Right kidney (tissue), 9 donors: ENCODE results near the gene GAGE12E.
"Not testable (repeated sequence)": the region's sequence is repeated elsewhere in the genome, so short reads cannot be mapped to it uniquely, and the experiment has no call there.

Source experiments
- DNase-seq: peaks from one replicate; pipeline ENCODE4 v3.0.0-alpha.2; 2016
- long read RNA-seq, 8 donors: transcript quantifications; one replicate each; lab custom pipeline, GENCODE V29; 2026

Gene GAGE12E
- long read RNA-seq, donor 1: 0 reads
- long read RNA-seq, donor 2: 0 reads
- long read RNA-seq, donor 3: 0 reads
- long read RNA-seq, donor 4: 0 reads
- long read RNA-seq, donor 5: 0 reads
- long read RNA-seq, donor 6: 0 reads
- long read RNA-seq, donor 7: 0 reads
- long read RNA-seq, donor 8: 0 reads

DNA sequence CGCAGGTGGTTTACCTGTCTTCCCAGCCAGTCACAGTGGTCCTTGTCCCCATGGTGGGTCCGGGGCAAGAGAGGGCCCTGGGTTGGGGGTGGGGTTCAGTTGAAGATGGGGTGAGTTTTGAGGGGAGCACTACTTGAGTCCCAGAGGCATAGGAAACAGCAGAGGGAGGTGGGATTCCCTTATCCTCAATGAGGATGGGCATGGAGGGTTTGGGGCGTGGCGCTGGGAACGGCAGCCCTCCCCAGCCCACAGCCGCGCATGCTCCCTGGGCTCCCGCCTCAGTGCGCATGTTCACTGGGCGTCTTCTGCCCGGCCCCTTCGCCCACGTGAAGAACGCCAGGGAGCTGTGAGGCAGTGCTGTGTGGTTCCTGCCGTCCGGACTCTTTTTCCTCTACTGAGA, at the start of gene GAGE12E:
Gene GAGE12E, plus strand, starts transcription at position 301 of the 400 bp plus-strand sequence. CDS start 1,155 bp downstream, outside the sequence.
- not testable (repeated sequence) for DNase-seq

- DNase-seq: not testable (repeated sequence)
Measured at GRCh38 chrX:49531877-49532276, 19.2 kb upstream of the GAGE12E start, which contains the start of gene GAGE12C. TSS of gene GAGE12C (plus strand) at chrX:49532177. CDS start at chrX:49533332, 1,155 bp downstream.

DNA sequence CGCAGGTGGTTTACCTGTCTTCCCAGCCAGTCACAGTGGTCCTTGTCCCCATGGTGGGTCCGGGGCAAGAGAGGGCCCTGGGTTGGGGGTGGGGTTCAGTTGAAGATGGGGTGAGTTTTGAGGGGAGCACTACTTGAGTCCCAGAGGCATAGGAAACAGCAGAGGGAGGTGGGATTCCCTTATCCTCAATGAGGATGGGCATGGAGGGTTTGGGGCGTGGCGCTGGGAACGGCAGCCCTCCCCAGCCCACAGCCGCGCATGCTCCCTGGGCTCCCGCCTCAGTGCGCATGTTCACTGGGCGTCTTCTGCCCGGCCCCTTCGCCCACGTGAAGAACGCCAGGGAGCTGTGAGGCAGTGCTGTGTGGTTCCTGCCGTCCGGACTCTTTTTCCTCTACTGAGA, 9.7 kb upstream of the GAGE12E start, which contains the start of gene GAGE12D:
Gene GAGE12D, plus strand, starts transcription at position 301 of the 400 bp plus-strand sequence. CDS start 1,155 bp downstream, outside the sequence.
- DNase-seq: not testable (repeated sequence)

DNA sequence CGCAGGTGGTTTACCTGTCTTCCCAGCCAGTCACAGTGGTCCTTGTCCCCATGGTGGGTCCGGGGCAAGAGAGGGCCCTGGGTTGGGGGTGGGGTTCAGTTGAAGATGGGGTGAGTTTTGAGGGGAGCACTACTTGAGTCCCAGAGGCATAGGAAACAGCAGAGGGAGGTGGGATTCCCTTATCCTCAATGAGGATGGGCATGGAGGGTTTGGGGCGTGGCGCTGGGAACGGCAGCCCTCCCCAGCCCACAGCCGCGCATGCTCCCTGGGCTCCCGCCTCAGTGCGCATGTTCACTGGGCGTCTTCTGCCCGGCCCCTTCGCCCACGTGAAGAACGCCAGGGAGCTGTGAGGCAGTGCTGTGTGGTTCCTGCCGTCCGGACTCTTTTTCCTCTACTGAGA, 9.5 kb downstream of the GAGE12E start, which contains the start of gene GAGE12F:
Gene GAGE12F, plus strand, starts transcription at position 301 of the 400 bp plus-strand sequence. CDS start 1,155 bp downstream, outside the sequence.
- not testable (repeated sequence) for DNase-seq

GRCh38 chrX:49568728-49569127, 17.6 kb downstream of the GAGE12E start:
- DNase-seq: not testable (repeated sequence)

- DNase-seq: not testable (repeated sequence)
Measured at GRCh38 chrX:49569152-49569551, 18.1 kb downstream of the GAGE12E start.

DNA sequence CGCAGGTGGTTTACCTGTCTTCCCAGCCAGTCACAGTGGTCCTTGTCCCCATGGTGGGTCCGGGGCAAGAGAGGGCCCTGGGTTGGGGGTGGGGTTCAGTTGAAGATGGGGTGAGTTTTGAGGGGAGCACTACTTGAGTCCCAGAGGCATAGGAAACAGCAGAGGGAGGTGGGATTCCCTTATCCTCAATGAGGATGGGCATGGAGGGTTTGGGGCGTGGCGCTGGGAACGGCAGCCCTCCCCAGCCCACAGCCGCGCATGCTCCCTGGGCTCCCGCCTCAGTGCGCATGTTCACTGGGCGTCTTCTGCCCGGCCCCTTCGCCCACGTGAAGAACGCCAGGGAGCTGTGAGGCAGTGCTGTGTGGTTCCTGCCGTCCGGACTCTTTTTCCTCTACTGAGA, 19.0 kb downstream of the GAGE12E start, which contains the start of gene GAGE12G:
Gene GAGE12G, plus strand, starts transcription at position 301 of the 400 bp plus-strand sequence. CDS start 1,155 bp downstream, outside the sequence.
- DNase-seq: not testable (repeated sequence)

DNA sequence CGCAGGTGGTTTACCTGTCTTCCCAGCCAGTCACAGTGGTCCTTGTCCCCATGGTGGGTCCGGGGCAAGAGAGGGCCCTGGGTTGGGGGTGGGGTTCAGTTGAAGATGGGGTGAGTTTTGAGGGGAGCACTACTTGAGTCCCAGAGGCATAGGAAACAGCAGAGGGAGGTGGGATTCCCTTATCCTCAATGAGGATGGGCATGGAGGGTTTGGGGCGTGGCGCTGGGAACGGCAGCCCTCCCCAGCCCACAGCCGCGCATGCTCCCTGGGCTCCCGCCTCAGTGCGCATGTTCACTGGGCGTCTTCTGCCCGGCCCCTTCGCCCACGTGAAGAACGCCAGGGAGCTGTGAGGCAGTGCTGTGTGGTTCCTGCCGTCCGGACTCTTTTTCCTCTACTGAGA, 28.6 kb downstream of the GAGE12E start, which contains the start of gene GAGE12H:
Gene GAGE12H, plus strand, starts transcription at position 301 of the 400 bp plus-strand sequence. CDS start 1,155 bp downstream, outside the sequence.
- DNase-seq: not testable (repeated sequence)

DNA sequence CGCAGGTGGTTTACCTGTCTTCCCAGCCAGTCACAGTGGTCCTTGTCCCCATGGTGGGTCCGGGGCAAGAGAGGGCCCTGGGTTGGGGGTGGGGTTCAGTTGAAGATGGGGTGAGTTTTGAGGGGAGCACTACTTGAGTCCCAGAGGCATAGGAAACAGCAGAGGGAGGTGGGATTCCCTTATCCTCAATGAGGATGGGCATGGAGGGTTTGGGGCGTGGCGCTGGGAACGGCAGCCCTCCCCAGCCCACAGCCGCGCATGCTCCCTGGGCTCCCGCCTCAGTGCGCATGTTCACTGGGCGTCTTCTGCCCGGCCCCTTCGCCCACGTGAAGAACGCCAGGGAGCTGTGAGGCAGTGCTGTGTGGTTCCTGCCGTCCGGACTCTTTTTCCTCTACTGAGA, 38.1 kb downstream of the GAGE12E start, which contains the start of gene GAGE2A:
Gene GAGE2A, plus strand, starts transcription at position 301 of the 400 bp plus-strand sequence. CDS start 1,155 bp downstream, outside the sequence.
- not testable (repeated sequence) for DNase-seq

DNA sequence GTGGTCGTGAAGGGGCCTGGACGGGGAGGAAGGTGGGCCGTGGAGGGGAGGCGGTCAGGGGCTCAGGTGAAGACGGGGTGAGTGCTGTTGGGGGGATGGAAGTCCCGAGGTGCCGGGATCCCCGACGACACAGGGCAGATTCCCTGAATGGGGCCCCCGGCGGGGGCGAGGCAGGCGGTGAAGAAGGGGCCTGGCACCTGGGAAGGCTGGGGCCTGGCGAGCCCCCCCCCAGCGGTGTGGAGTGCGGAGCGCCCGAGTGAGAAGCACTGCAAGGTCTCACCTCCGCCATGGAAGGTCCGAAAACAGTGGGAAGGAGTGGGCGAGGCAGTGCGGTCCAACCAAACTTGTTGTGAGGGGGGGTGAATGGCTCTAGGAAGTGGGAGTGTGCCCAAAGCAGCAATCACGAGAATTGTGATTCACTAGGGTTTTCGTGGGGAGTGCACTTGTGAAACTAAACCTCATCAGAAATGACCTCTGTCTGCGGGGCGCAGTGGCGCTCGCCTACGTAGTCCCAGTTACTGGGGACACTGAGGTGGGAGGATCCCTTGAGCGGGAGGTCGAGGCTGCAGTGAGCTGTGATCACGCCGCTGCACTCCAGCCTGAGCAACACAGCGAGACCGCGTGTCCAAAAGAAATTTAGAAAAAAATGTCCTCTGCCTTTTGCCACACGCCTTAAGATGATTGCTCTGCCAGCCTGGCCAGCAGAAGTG, 38.8 kb downstream of the GAGE12E start:
- DNase-seq: not testable (repeated sequence)

DNA sequence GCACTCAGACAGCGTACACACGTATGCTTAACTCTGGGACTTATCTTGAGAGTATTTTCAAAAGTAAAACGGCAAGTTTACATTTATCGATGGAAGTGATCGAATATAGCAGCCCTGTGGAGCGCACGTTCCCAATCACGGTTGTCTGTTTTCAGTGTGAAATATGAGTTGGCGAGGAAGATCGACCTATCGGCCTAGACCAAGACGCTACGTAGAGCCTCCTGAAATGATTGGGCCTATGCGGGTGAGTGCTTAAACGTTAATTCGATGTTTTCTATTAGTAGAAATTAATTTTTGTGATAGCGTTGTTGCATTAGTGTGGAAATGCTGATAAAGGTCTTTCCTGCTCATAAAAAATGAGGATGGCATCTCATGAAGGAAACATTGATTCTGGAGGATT, 39.4 kb downstream of the GAGE12E start:
- DNase-seq: not testable (repeated sequence)

GRCh38 chrX:49598720-49599119, 47.6 kb downstream of the GAGE12E start, which contains the start of gene GAGE1:
TSS of gene GAGE1 (plus strand) at chrX:49599020. CDS start at chrX:49600175, 1,155 bp downstream.
- DNase-seq: not testable (repeated sequence)
